Right renal cortex interstitium (tissue), 3 donors: ENCODE measurements around the gene KRT34. TPM values are rescaled to one million over a fixed set of nuclear protein-coding genes. Genes with fewer than 3 reads are reported as not detected.
"Not testable (repeated sequence)": the region's sequence is repeated elsewhere in the genome, so short reads cannot be mapped to it uniquely, and the experiment has no call there.

Experiments used
- DNase-seq, 3 donors: peaks; one replicate each; pipeline ENCODE4 v3.0.0-alpha.2; 2013; ENCODE audit warnings: low read depth in 3 of 3, low spot score in 2 of 3
- polyA plus RNA-seq, 3 donors: library from polyadenylated mRNA; unstranded; fragments of 120-200 nt; gene quantifications; one replicate each; pipeline ENCODE4 v1.2.1, GENCODE V29; 2013; ENCODE audit not compliant: insufficient read length in 3 of 3

Gene KRT34
- polyA plus RNA-seq, 3 donors, result not detected

DNA sequence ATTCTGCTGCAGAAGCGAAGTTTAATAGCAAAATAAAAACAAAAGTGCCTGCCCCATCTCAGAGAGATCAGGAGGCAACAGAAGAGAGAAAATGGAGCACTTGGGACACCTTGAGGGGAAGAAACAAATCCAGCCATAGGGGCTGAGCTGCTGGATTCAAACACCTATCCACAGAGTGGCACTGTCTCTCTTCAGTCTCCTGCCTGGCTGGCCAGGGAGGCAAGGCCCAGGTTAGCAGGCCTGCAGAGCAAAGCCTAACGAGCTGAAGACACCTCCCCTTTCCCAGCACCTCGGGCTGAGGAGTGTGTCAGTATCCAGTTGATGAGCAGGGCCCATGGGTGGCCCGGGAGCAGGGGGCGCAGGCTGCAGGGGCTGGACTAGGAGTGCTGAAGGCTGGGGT, 24.1 kb upstream of the KRT34 start:
- no peak for DNase-seq

DNA sequence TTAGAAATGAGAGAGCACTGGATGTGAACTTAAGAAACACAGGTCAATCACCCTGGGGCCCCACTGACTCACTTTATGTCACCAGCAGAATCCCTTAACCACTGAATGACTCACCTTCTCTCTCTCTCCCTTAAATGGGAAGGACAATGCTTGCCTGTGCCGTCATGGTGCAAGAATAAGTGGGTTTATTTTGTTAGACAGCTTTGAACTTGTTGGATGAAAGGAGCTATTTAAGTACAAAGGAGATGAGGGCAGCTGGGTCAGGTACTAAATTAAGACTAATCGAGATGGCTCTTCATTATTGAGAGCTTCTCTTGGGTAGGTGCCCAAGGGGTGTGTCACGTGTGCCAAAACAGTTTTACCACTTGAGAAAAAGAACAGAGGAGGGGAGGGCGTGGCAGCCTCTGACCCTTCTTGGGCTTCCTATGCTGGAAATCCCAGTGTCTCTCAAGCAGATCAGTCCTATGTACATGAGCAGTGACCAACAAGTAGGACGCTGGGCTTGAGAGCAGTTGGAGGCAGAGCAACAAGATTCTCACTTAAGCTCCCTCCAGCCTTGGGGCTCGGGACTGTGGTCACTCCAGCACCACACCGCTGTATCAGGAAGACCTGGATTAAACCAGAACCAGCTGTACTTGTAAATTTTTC, 22.0 kb upstream of the KRT34 start:
- no peak for DNase-seq

DNA sequence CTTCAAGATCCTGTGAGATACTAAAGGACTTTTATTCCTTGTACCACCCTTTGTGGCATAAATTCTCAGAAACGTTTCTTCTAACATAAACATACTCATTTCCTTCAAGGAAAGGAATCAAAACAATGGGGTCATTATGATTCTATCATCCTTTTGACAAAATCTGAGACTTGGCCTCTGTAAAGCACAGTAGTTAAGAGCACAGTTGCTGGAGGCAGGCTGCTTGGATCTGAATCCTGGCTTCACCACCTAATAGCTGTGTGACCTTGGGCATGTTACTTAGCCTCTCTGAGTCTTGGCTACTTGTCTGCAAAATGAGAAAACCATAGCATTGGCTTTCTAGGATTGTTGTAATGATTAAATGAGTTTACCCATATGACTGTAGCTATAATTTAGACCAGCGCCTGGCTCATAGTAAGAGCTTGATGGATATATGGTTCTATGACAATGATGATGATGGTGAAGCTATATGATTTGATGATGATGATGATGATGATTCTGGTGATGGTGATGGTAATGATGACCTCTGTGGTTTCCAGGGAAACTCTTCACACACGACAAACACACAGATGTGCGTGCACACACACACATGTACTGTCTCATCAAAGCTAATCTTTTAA, 21.4 kb upstream of the KRT34 start:
- DNase-seq, result no peak

DNA sequence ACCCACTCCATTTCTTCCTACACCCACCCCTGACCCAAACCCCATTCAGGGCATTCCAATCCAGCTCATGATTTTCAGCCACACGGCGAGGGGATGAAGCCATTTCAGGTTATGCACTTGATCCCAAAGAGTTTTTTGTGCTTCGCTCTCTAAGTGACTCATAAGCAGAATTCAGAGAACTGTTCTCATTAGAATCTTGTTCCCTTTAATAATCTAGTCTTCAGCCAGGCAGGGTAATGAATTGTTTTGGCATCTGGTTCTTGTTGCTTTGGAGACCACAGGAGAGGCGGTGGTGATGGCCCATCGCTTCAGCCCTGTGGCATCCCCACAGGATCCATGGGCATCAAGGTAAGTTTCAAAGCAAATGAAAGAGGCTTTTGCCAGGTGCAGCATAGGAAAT, 20.1 kb upstream of the KRT34 start:
- DNase-seq, result no peak

DNA sequence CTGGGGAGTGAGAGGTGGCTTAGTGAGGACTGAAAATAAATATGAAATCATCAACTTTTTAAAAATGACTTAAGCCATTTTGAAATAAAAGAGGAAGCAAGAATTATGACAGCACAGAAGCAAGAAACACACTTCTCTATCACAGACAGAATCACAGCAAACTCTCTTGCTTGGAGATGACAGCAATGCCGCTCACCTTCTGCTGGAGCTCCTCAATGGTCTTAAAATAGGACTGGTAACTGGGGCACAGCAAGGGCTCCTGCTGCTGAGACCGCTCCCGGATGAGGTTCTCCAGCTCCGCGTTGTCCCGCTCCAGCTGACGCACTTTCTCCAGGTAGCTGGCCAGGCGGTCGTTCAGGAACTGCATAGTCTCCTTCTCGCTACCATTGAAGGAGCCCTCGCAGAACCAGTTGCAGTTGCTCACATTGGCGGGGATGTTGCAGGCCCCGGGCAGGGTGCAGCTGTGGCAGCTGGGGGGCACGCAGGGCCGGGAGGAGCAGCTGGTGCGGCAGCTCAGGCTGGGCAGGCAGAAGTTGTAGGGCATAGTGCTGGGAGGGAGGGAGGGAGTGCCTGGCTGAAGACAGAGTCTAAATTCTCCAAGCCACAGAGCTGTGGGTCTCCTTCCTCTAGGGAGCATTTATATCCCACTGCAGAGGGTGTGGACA, 15.0 kb upstream of the KRT34 start, which contains the start of gene KRT31:
Gene KRT31 (minus strand): TSS at position 613 of the 665 bp plus-strand sequence. CDS start 69 bp downstream, at position 544.
- DNase-seq, result no peak

DNA sequence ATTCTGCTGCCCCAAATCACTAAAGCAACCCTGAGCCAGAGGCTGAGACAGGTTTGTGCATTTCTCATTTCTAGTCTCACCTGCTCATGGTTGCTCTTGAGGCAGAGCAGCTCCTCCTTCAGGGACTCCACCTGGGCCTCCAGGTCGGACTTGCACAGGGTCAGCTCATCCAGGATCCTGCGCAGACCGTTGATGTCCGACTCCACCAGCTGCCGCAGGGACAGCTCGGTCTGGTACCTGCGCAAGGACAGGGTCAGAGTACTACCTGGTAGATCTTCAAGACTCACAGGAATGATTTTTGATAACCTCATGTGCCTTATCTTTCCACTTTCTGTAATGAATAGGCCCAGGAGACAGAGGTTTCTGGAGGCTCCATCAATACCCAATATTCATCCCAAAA, 14.2 kb upstream of the KRT34 start:
- DNase-seq, result no peak

DNA sequence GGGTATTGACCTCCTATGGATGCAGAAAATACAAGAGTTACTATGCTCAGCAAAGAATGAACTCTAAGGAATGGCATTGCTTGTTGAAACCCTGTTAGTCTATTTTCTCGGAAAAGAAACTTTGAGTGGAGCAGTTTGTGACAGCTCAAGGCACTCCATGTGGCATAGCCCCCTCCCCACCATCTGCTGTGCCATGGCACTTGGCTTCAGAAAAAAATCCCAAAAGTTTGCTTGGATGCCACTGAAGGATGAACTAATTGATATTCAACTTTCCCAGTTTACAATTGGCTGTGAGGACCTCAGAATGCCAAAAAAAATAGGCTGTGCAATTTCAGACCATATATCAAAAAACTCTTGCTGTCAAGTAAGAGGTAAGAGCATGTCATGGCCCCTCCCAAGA, 13.5 kb upstream of the KRT34 start:
- DNase-seq, result no peak

DNA sequence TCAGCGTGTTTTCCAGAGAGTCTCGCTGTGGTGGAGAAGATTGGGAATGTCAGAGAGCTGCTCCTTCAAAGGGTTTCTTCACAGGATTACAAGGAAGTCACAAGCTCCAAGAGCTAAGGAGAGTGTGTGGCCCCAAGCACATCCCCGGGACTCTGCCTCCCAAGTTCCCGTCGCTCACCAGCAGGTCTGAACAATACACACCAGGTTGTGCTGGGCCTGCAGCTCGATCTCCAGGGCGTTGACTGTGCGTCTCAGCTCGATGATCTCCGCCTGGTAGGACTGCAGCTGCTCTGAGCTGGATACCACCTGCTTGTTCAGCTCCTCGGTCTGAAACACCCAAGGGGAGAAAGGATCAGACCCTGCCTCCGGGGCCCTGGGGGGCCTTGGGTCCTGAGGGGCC, 12.9 kb upstream of the KRT34 start:
- DNase-seq, result not testable (repeated sequence)

DNA sequence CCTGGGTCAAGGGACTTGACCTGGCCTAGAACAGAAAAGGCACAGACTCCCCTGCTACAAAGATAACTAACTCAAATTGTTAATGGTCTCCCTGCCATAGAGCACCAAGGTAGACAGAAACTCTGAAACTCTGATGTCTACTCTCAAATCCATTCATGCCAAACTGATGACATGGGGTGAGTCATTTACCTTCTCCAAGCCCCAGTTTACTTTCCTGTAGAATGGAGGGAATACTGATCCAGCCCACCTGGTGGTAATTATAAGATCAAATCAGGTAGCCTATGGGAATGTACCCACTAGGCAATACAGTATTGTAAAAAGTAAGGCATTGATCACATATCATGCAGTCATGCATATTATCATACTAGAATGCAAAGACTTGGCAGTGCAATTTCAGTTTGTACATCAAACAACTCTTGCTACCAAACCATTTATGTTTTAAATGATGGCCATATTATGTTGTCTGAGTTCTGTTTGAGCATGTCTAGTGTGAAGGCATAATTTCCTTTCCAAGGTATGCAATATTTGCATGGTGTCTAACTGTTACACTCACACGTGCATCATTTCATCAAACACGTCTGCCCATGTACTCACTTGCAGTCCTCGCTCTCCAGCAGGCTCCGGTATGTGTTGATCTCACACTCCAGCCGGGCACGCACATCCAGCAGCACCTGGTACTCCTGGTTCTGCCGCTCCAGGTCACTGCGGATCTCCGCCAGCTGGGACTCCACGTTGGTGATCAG, 12.3 kb upstream of the KRT34 start:
- no peak for DNase-seq

DNA sequence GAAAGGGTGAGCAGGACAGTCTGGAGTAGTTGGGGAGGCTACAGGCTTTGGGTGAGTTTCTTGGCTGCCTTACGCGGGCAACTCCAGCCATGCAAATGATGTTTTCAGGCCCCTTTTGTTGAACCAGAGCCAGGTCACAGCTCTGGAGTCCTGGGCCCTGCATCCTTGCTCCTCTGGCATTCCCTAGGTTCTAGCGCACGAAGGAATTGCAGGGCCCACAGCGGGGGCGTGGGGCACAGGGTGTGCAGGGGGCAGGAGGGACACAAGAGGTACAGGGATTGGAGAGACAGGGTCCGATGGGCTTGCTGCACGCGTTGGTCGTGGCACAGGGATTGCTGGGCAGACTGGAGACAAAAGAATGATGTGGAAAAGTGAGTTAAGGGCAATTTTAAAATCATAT, 11.7 kb upstream of the KRT34 start:
- DNase-seq, result no peak

DNA sequence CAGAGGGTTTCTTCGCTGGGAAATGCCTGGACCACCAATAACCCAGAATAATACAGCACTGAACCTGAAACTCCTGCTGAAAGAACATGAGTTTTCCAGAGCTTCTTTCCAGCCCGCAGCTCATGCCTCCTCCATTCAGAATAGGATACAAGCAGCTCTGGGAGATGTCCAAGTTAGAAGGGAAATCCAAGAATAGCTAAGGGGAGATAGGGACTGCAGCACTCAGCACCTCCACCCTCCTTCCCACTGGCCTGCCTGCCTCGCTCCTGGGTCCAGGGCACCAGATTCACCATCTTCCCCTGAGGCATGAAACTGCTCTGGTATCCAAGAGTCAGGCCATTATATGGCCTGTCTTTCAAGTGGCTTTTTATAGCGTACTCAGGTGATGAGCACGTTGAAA, 11.2 kb upstream of the KRT34 start:
- DNase-seq, result no peak

DNA sequence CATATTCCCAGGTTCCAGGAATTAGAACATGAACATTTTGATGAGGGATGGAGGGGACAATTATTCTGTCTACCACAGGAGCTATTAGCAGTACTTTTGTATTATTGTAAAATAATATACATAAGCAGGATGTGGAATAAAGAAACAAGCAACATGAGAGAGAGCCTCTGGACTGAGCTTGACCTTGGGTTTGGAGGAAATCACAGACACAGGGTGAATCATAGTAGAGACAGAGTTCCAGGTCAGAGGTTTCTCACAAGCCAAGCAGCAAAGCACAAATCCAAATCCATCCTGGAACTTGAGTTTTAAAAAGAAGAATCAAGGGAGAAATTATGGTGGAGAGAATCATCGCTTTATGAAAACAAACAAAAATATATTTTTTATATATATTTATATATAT, 10.2 kb upstream of the KRT34 start:
- DNase-seq, result no peak

DNA sequence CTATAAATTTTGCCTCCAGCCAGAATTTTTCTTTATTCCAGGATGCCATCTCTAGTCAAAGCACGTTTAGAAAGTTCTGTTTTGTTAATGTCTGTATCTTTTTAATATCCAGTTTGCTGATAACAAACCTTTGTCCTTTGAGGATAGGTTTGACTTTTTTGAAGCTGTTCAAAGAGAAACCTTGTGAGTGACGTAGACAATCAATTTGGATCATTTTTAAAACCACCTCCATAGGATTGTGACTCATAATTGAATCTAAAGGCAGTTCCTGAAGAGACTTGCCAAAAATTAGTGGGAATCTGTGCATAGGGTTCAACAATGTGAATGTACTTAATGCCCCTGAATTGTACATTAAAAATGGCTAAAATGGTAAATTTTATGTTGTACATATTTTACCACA, 9.4 kb upstream of the KRT34 start:
- no peak for DNase-seq

DNA sequence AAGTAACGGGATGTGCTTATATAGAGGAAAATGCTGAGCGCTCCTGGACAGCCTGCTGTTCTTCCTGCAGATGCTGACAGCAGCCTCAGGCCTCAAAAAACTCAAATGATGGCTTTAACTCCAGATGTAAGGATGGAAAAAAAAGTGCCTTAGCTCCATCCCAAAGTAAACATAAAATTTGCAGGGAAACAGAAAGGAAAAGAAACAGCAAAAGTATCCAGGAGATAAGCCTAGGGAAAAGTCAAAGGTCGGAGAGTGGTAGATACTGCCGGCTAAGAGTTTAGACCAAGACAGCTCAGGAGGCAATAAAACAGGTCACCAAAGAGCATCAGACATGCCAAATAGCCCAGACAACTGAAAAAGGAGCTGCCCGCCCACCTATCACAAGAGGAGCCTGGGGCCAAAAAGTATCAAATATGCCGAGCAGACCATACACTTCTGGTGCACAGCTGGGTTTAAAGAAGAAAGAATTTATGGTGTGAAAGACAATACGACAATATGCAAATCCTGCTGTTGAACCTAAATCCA, 8.4 kb upstream of the KRT34 start:
- DNase-seq, result no peak

DNA sequence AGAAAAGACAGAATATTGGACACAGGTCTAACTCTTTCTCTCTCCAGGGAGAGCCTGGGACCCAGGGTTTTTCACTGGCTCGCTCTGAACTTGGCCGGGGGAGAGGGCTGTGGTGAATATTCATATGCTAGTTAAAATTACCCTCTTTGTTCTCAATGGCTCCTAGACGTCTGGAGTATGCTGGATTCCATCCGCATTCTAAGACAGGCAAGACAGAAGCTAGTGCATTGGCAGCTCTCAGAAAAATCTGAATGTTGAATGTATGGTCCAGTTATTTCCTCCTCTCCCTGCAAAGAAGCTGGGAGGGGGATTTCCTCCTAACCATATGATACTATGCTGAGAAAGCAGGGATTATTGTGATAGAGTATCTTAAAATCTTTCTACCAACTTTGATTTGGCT, 5.6 kb upstream of the KRT34 start:
- DNase-seq, result no peak

DNA sequence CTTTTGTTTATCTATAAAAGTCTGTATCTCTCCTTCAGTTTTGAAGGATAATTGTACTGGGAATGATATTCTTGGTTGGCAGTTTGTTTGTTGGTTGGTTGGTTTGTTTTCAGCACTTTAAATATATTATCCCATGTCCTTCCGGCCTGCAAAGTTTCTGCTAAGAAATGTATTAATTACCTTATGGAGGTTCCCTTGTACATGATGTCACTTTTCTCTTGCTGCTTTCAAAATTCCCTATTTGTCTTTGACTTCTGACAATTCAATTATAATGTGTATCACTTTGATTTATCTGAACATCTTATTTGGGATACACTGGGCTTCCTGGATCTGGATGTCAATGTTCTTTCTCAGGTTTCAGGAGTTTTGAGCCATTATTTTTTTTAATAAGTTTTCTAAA, 4.1 kb upstream of the KRT34 start:
- DNase-seq, result no peak

DNA sequence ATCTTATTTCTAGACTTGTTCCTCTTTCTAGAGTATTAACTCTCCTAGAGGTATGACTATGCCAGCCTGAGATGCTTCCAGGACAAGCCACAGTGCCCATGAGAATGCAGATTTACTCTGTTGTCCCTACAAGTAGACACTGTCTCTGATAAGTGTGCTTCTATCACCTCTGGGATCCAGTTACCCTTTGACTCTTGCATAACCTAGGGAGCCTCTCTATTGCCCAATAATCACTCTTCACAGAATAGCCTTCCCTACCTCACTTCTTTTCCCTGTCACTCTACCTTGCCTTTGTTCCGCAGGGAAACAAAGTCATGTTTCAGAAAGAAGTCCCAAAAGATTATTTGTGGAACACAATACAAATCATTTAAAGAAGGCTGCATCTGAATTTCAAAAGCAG, 1.6 kb upstream of the KRT34 start:
- no peak for DNase-seq

DNA sequence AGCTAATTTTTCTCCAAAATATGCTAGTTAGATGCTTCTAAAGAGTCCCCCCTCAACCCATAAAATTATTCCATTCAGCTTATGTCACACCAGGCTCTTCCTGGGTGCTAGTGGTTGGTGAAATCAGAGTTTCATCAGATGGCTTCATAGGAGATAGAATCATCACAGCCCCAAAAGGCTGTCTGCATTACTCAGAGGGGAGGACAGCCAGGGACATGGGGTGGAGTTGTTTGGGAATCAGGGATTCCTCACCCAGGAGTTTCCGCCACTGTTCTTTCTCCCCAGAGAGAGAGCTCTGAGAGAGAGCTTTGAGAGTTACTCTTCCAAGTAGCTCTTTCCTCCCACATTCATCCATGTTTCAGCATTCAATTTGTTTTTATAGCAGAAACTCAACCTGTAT, 288 bp upstream of the KRT34 start:
- DNase-seq, result no peak

DNA sequence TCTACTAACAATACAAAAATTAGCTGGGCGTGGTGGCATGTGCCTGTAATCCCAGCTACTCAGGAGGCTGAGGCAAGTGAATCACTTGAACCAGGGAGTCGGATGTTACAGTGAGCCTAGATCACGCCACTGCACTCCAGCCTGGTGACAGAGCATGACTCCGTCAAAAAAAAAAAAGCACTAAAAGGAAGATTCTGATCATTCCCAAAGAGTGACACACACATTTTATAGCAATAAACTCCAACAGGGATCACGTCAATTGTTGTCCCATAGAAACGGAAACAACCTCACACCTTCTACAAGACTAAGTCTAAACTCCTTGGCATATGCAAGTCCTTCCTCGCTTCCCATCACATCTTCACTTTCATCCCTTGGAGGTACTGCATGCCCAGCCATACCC, 2.0 kb downstream of the KRT34 start:
- not testable (repeated sequence) for DNase-seq

DNA sequence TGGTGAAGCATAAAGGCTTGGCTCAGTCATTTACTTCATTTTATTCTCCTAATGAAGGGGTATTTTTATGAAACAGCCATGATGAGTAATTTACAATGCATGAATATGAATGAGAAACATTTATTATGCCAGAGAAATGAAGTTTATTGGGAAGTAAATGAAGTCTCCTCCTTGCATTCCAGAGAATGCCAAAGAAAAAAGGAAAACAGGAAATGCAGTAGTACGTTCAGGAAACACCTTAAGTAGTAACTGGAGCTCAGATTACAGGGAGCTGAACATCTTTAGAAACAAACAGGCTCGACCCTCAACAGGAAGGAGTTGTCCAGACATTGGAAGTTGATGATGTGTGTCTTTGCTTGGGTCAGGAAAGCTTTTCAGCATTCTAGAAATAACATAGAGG, 4.6 kb downstream of the KRT34 start:
- DNase-seq, result no peak

DNA sequence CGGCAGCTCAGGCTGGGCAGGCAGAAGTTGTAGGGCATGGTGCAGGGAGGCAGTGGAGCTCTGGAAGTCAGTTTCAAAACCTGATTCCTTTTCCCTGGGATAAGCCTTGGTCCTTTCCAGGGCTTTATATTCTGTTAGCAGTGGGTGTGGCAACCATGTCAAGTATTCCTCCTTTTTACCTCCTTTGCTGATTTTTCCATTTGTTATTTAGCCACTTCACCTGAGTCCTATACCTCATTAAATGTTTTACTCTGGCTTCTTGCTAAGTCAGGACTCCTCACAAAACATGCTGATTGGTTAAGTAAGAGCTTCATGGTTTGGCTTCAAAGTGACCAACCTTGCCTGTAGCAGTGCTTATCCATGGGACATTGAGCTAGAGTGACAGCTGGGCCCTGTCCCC, 12.4 kb downstream of the KRT34 start, which contains the start of gene KRT33B:
Gene KRT33B (minus strand): TSS at position 101 of the 400 bp plus-strand sequence. CDS start 63 bp downstream, at position 38.
- no peak for DNase-seq
